Ovary (tissue), 9 donors: ENCODE measurements around the gene AFF1. TPM values are rescaled to one million over a fixed set of nuclear protein-coding genes. Genes with fewer than 3 reads are reported as not detected.

Experiments
- DNase-seq, 5 donors: peaks; one replicate each; pipeline ENCODE4 v3.0.0-alpha.2; 2019 to 2020
- H3K27ac ChIP-seq, 2 donors: fragments of 200-600 bp; one replicate each; pipeline versions ENCODE4 v1.5.1 to v1.8.0; 2019 to 2022
- H3K27me3 ChIP-seq: fragments of 200-600 bp; one replicate; pipeline ENCODE4 v1.8.0; 2022
- H3K36me3 ChIP-seq: fragments of 200-600 bp; sonication (generic); one replicate; pipeline ENCODE4 v1.5.1; 2019
- H3K4me1 ChIP-seq: one replicate; pipeline ENCODE4 v1.8.1; 2013; ENCODE audit warnings: mild to moderate bottlenecking, moderate library complexity; ENCODE audit not compliant: insufficient read depth
- H3K4me3 ChIP-seq: fragments of 200-600 bp; sonication (generic); one replicate; pipeline ENCODE4 v1.5.1; 2017
- H3K9me3 ChIP-seq, 2 donors: fragments of 200-600 bp in 1 of 2; sonication (generic) in 1 of 2; one replicate each; pipeline versions ENCODE4 v1.5.1 to v1.8.1; 2013 to 2019; ENCODE audit warnings: mild to moderate bottlenecking in 1 of 2, moderate library complexity in 1 of 2
- EP300 ChIP-seq: sonication (generic); formaldehyde crosslinking; IDR thresholded peaks from one replicate; pipeline ENCODE4 v1.6.1; 2017; ENCODE audit warnings: antibody characterized with exemption
- POLR2A ChIP-seq: fragments of 450-650 bp; IDR thresholded peaks from one replicate; pipeline ENCODE4 v1.6.1; 2017; ENCODE audit warnings: antibody characterized with exemption, mild to moderate bottlenecking, moderate library complexity
- WGBS, 3 donors: extraction: QIAGEN DNeasy Blood & Tissue Kit in 1 of 3; methylation state at CpG; one replicate each; pipeline versions ENCODE4 v1.1.5 to v1.1.7; 2013 to 2017; 5-methylcytosine and 5-hydroxymethylcytosine counted together
- intact Hi-C, 4 donors: fragments of 100-400 bp; cut with DNase I; formaldehyde crosslinking; loops; one replicate each; pipeline versions ENCODE4 v1.11.0 to v1.15.1; 2022 to 2023
- polyA plus RNA-seq, 2 donors: library from polyadenylated mRNA; stranded (reverse); fragments of 200-250 nt in 1 of 2; fragments of 350-450 nt in 1 of 2; fragmentation: Illumina TruSeq in 1 of 2; extraction: RNeasy Lipid Tissue Mini Kit (QIAGEN cat#74804) in 1 of 2; gene quantifications; one replicate each; pipeline ENCODE4 v1.2.3, GENCODE V29; 2013 to 2014
- total RNA-seq, 7 donors: library from RNA; depleted of rRNA in 2 of 7; stranded (reverse); fragments of >200 nt in 2 of 7; fragmentation: NEBNext Ultra II Directional in 3 of 7; extraction: Animal tissue kit (Norgen Biotek cat#: 25700) in 3 of 7; gene quantifications; one replicate each; pipeline versions ENCODE4 v1.1.0 to v1.2.4, GENCODE V29; 2016 to 2023
- TF ChIP-seq, protein P1 (sequence below), 3 donors: fragments of 450-650 bp in 2 of 3; fragments of 200-600 bp in 1 of 3; IDR thresholded peaks; one replicate each; pipeline versions ENCODE4 v1.5.1 to v1.8.0; 2016 to 2022; ENCODE audit warnings: antibody characterized with exemption in 3 of 3, mild to moderate bottlenecking in 1 of 3
- donor health status: DM: no; HTN: no; CAD: no; lungs with moderate emphysema.
- donor health status: DM: no; HTN: no; CAD: no.
- donor health status: Bipolar disorder and iron deficiency.
- donor health status: DM: yes; HTN: yes; CAD: no.
- donor health status: DM: no; HTN: no; CAD: no.
- donor health status: DM: yes; HTN: yes; CAD: no.

The AFF1 gene
- total and polyA plus RNA-seq, 9 donors: 26.0 to 107 (median 76.7) TPM

DNA sequence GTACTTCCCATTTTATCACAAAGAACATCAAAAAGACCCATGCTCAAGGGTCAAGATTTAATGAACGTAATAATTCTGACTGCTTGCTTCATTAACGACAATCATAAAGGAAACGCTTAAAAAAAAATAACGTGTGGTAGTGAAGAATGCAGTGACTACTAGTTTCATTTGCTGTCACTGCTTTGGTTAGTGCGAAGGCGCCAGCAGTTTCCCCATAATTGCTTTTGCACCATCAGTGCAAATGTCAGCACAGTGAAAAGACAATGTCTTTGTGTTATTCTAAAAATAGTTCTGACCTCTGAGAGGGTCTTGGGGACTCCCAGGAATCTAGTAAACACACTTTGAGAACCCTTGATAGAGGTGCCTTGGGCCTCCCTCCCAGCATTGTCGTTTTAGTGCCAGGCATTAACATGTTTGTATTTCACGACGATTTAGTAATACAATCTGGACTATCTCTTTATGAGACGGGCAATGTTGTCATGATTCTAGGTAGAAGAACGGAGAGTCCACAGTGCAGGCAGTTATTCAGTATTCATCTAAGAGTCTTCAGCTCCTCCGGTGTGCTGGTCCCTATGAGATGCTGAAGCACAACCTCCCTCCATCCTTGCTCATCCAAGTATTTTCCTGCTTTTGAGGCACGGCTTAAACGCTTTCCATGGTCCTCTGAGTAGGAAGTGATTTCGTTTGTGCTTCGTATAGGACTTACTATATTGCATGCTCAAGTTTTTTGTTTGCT is 71.0 kb downstream of the AFF1 start:
- no peaks in the 10 kb centered on the region for H3K9me3 ChIP-seq
- H3K36me3 ChIP-seq: no peaks in the 10 kb centered on the region
- H3K27me3 ChIP-seq: no peaks in the 10 kb centered on the region
- 16 to 18% (median 16%) methylated on average over 16 of the region's 16 CpGs for WGBS, 3 donors
- peak overlapping the region; percentile 91 to 93 for H3K27ac ChIP-seq
- DNase-seq: peak in 1 of 5 donors; percentile 11
- intact Hi-C loops: loop anchor here (2.0 to 10.0 kb wide), 7 partner anchors 49 to 89 kb away; partner anchors contain the start of gene AFF1 (in 4 of the 4)
- H3K4me3 ChIP-seq: peak overlapping the region; percentile 79
- TF ChIP-seq EP300 (no peak), POLR2A (no peak)
- TF ChIP-seq, protein P1, sequence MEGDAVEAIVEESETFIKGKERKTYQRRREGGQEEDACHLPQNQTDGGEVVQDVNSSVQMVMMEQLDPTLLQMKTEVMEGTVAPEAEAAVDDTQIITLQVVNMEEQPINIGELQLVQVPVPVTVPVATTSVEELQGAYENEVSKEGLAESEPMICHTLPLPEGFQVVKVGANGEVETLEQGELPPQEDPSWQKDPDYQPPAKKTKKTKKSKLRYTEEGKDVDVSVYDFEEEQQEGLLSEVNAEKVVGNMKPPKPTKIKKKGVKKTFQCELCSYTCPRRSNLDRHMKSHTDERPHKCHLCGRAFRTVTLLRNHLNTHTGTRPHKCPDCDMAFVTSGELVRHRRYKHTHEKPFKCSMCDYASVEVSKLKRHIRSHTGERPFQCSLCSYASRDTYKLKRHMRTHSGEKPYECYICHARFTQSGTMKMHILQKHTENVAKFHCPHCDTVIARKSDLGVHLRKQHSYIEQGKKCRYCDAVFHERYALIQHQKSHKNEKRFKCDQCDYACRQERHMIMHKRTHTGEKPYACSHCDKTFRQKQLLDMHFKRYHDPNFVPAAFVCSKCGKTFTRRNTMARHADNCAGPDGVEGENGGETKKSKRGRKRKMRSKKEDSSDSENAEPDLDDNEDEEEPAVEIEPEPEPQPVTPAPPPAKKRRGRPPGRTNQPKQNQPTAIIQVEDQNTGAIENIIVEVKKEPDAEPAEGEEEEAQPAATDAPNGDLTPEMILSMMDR (IDR thresholded peaks at IDR 0.05): no peak
- peaks cover 15% of the 10 kb centered on the region for H3K4me1 ChIP-seq

DNA sequence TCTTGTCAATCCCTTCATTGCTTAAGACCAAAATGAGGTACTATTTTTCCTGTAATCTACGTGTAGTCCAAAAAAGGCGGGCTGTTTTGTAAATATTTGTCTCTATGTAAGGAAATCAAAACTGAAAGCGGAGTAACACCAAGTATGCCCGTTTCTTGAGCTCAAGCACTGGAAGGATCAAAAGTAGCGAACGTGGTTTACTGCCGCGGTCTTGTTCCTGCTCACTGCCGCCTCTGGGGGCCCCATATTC is 71.5 kb downstream of the AFF1 start:
- WGBS, 3 donors: 0 to 1% (median 0%) methylated on average over 9 of the region's 9 CpGs
- H3K4me3 ChIP-seq: peak overlapping the region; percentile 79
- DNase-seq: no peak
- H3K36me3 ChIP-seq: no peaks in the 10 kb centered on the region
- no peaks in the 10 kb centered on the region for H3K27me3 ChIP-seq
- intact Hi-C loops: loop anchor here (2.0 to 10.0 kb wide), 7 partner anchors 48 to 88 kb away; partner anchors contain the start of gene AFF1 (in 4 of the 4)
- no peaks in the 10 kb centered on the region for H3K9me3 ChIP-seq
- H3K4me1 ChIP-seq: peaks cover 12% of the 10 kb centered on the region
- peak overlapping the region; percentile 91 to 93 for H3K27ac ChIP-seq
- TF ChIP-seq EP300: no peak
- no peak for TF ChIP-seq POLR2A
- TF ChIP-seq, protein P1 (IDR thresholded peaks at IDR 0.05): no peak

DNA sequence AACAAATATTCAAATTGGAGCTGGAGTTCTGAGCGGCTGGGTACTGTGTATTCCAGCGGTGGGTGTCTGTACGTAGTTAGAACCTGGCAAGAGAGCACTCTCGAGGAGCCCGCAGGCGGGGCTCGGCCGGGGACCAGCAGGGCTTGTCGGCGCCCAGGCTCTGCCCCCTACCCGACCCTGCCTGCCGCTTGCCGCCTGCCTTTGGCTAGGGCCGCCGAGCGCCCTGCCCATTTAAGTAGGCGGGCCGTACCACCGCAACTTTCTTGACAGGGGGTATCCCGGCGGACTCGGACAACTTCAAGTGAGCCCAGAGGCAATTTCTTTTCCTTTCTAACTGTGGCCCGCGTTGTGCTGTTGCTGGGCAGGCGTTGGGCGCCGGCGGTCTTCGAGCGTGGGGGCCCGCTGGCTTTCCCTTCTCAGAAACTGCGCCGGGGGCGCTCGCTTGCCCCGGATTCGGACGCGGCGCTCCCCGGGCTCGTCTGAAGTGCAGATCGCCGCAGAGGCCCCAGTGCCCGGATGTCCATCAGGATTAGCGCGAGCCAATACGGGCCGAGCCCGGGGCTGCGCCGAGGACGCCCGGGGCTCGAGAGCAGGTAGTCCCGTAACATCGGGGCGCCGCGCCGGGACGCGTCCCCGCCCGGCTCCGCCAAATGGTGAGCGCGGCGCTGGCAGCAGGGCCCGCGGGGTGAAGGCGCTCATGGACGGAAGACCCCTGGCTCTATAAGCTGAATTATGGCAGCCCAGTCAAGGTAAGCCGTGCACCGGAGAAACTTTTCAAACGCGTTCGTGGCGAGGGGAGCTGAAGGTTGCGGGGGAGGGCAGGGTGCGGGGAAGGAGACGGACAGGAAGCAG is 72.1 kb downstream of the AFF1 start:
- Histone ChIP-seq H3K27ac (peak overlapping the region; percentile 91 to 93), H3K9me3 (no peaks in the 10 kb centered on the region), H3K27me3 (no peaks in the 10 kb centered on the region), H3K4me1 (peaks cover 10% of the 10 kb centered on the region), H3K36me3 (no peaks in the 10 kb centered on the region), H3K4me3 (peak overlapping the region; percentile 79)
- 0% methylated on average over 77 to 82 of the region's 82 CpGs for WGBS, 3 donors
- peak; percentile 92 to 95 (median 94) for DNase-seq
- intact Hi-C loops: loop anchor here (2.0 to 10.0 kb wide), 7 partner anchors 48 to 88 kb away; partner anchors contain the start of gene AFF1 (in 4 of the 4)
- TF ChIP-seq EP300 (no peak), POLR2A (peak; percentile 93)
- TF ChIP-seq, protein P1 (IDR thresholded peaks at IDR 0.05): peak; percentile 19 to 46 (median 41)

DNA sequence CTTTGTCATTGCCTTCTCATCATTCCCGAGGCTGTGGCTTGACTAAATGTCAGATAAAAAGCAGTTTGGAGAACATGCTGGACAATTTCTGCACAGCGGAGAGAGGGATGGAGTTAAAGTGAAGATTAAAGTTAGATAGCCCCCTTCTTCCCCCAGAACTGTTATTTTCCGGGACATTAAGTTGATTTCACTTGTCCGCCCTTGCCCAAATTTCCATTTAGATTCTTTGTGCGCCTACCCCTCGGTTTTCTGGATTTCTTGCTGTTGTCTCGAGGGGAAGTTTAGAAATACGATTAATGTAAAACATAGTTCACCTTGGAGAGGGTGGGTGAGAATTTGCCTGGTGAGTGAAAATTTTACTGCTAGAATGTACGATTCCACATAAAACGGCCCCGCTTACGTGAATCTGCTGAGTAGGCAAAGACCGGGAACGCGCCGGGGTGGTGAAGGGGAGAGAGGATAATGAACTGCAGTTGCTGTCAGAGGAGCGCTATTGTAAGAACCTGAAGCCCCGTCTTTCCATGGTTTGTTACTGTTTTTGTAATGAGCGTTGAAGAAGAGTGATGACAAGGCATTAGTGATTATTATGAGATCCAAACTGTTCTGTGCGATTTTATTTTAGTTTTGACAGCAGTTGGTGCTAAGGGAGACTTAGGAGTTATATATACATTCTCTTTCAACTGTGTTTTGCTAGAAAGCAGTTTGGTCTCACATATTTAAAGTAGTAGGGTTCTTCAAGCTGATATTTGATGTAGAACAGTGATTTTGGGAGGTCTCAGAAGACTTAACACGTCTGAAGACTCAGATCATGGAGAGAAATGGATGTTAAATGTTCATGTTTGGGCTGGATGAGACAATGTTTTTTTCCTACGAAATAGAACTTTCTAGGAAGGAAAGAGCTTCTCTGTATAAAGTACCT is 73.0 kb downstream of the AFF1 start:
- Histone ChIP-seq H3K9me3 (no peaks in the 10 kb centered on the region), H3K4me3 (peak overlapping the region; percentile 79), H3K27me3 (no peaks in the 10 kb centered on the region), H3K27ac (peak overlapping the region; percentile 91 to 93), H3K4me1 (peaks cover 10% of the 10 kb centered on the region), H3K36me3 (no peaks in the 10 kb centered on the region)
- intact Hi-C loops: loop anchor here (2.0 to 10.0 kb wide), 7 partner anchors 47 to 87 kb away; partner anchors contain the start of gene AFF1 (in 4 of the 4)
- 1 to 2% (median 1%) methylated on average over 22 of the region's 22 CpGs for WGBS, 3 donors
- TF ChIP-seq, protein P1 (IDR thresholded peaks at IDR 0.05): no peak
- TF ChIP-seq POLR2A (no peak), EP300 (no peak)
- DNase-seq: peak; percentile 56 to 72 (median 68)
